ENCODE measurements around the gene ANO7. TPM values are rescaled to one million over a fixed set of nuclear protein-coding genes. Genes with fewer than 3 reads are reported as not detected.

Gene ANO7
- total RNA-seq, 1 experiment from 2014 or later: 5.2 TPM

DNA sequence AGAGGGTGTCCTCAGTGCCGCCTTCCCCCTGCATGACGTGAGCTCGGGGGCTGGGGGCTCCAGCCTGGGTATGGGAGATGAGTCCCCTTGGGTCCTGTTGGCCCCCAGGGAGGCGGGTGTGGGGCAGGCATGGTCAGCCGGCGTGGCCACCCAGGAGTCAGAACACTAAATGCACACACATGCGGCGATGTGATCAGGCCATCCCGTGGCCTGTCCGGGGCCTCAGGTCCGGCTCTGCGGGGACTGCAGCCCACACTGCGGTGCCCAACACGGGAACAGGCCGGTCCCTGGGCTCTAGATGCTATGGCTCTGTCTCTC lies 13.8 kb downstream of the ANO7 start:
- Histone ChIP-seq H3K4me2 (ENCODE audit: insufficient read depth, insufficient read length, low read length) (no peak overlapping the region), H3K9ac (ENCODE audit: extremely low read depth, insufficient read length, low read length) (no peak overlapping the region), H2BK15ac (ENCODE audit: low read depth, low read length) (no peak overlapping the region), H2BK120ac (ENCODE audit: low read depth, low read length, poor library complexity, severe bottlenecking) (no peak overlapping the region), H3K4me1 (ENCODE audit: insufficient read depth, low read length) (no peaks in the 10 kb centered on the region), H4K91ac (ENCODE audit: insufficient read length, low read depth, low read length) (no peak overlapping the region), H3K18ac (ENCODE audit: insufficient read length, low read depth, low read length) (no peak overlapping the region), H3K4ac (ENCODE audit: low read depth, low read length) (no peak overlapping the region), H4K20me1 (ENCODE audit: control insufficient read depth, insufficient read depth, insufficient read length) (no peaks in the 10 kb centered on the region), H3K23ac (ENCODE audit: insufficient read length, low read depth, low read length) (no peak overlapping the region), H2AFZ (ENCODE audit: low read length) (no peak overlapping the region), H2BK5ac (ENCODE audit: insufficient read length, low read length) (no peak overlapping the region), H3K14ac (ENCODE audit: insufficient read depth, low read length) (no peak overlapping the region), H2BK20ac (ENCODE audit: low read depth, low read length, poor library complexity, severe bottlenecking) (no peak overlapping the region), H3K27me3 (ENCODE audit: insufficient read depth, low read length) (no peaks in the 10 kb centered on the region), H2AK5ac (ENCODE audit: insufficient read length, low read length) (no peak overlapping the region), H3K79me2 (ENCODE audit: insufficient read depth, low read length) (no peaks in the 10 kb centered on the region), H3K27ac (ENCODE audit: insufficient read length, low read depth, low read length) (no peak overlapping the region), H3K79me1 (ENCODE audit: insufficient read depth, low read depth, low read length, poor library complexity, severe bottlenecking) (no peaks in the 10 kb centered on the region), H3K9me3 (ENCODE audit: control insufficient read depth, low read depth, low read length) (no peaks in the 10 kb centered on the region), H3K23me2 (ENCODE audit: insufficient read length, low read depth, low read length, poor library complexity, severe bottlenecking) (no peaks in the 10 kb centered on the region), H2BK12ac (ENCODE audit: insufficient read length, low read depth, low read length) (no peak overlapping the region), H3K56ac (ENCODE audit: insufficient read length, low read depth, low read length) (no peak overlapping the region), H4K5ac (ENCODE audit: insufficient read length, low read depth, low read length) (no peak overlapping the region), H4K8ac (replicated peaks; ENCODE audit: insufficient read length, low read depth, low read length) (no peak overlapping the region), H3T11ph (ENCODE audit: low read length) (no peak overlapping the region)
- H3K4me1 Mint-ChIP-seq: peaks cover 0 to 4% of the 10 kb centered on the region in 2 experiments; a peak in 1 of 4 replicates
- no peak for DNase-seq
- WGBS (ENCODE audit: extremely low coverage, insufficient read length, low lambda C conversion rate): no CpG with 5 or more reads among the region's 15 CpGs
- TF ChIP-seq, protein P1, sequence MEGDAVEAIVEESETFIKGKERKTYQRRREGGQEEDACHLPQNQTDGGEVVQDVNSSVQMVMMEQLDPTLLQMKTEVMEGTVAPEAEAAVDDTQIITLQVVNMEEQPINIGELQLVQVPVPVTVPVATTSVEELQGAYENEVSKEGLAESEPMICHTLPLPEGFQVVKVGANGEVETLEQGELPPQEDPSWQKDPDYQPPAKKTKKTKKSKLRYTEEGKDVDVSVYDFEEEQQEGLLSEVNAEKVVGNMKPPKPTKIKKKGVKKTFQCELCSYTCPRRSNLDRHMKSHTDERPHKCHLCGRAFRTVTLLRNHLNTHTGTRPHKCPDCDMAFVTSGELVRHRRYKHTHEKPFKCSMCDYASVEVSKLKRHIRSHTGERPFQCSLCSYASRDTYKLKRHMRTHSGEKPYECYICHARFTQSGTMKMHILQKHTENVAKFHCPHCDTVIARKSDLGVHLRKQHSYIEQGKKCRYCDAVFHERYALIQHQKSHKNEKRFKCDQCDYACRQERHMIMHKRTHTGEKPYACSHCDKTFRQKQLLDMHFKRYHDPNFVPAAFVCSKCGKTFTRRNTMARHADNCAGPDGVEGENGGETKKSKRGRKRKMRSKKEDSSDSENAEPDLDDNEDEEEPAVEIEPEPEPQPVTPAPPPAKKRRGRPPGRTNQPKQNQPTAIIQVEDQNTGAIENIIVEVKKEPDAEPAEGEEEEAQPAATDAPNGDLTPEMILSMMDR (conservative IDR thresholded peaks at IDR 0.05): no peak
- no peaks in the 10 kb centered on the region for H3K9me3 Mint-ChIP-seq
- H3K27ac Mint-ChIP-seq: no peak overlapping the region
- H3K4me3 Mint-ChIP-seq: no peak overlapping the region
- no peaks in the 10 kb centered on the region; a peak in 1 of 7 replicates for H3K36me3 Mint-ChIP-seq (ENCODE audit: insufficient read depth in 1 of 3, low read depth in 3 of 3)
- no peaks in the 10 kb centered on the region; the same call in none of the 2 replicates for H3K27me3 Mint-ChIP-seq (ENCODE audit: low read depth)
